Right lobe of liver (tissue), 4 donors: ENCODE results near the gene RBM48.

Experiments
- CTCF ChIP-seq, 4 donors: fragments of 200-600 bp in 3 of 4; fragments of 450-650 bp in 1 of 4; IDR thresholded peaks; one replicate each; pipeline versions ENCODE4 v1.5.1 to v1.8.0; 2016 to 2022; ENCODE audit warnings: antibody characterized with exemption in 4 of 4, mild to moderate bottlenecking in 2 of 4
- POLR2A ChIP-seq: fragments of 450-650 bp; IDR thresholded peaks from one replicate; pipeline ENCODE4 v1.6.1; 2017; ENCODE audit warnings: antibody characterized with exemption, mild to moderate bottlenecking
- donor health status: DM: no; HTN: no; CAD: no.
- donor health status: DM: no; HTN: no; CAD: no.
- donor health status: DM: no; HTN: yes; CAD: no.

DNA sequence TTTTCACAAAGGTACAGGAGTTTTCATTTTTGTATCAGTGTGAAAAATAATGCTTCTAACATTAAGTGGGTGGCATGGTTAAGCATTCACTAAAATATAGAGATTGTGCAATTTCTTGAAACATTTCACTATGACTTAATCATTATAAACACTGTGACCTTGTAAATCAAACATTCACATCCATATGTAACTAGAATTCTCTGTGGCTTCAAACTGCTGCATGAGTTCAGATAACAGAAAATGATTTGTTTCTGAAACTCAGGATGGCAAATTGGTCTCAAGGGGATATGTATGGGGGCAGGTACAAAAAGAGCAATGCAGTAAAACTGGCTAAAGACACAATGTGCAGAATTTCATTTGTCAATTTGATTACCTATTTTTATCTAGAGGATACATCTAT lies 57.8 kb downstream of the RBM48 start:
- TF ChIP-seq CTCF (IDR thresholded peaks at IDR 0.05) = no peak
- TF ChIP-seq POLR2A = no peak
